ENCODE measurements around the gene TJAP1. TPM values are rescaled to one million over a fixed set of nuclear protein-coding genes. Genes with fewer than 3 reads are reported as not detected.

TJAP1 gene
- total and polyA plus RNA-seq, 3 donors from 2014 or later = 35.4 to 59.1 (median 55.9) TPM

GRCh38 chr6:43445576-43445975 is 31.8 kb upstream of the TJAP1 start:
- Histone ChIP-seq H3K36me3 (ENCODE audit: low read depth, missing control alignments) (no peaks in the 10 kb centered on the region), H3K4me3 (no peak overlapping the region), H3K4me1 (no peaks in the 10 kb centered on the region), H3K9me3 (no peaks in the 10 kb centered on the region), H3K27me3 (no peaks in the 10 kb centered on the region), H3K27ac (no peak overlapping the region)
- intact Hi-C loops (cut with DNase I; ENCODE audit: low total_unique reads) = no loop called here
- TF ChIP-seq CTCF (IDR thresholded peaks at IDR 0.05) (no peak), POLR2A (IDR thresholded peaks at IDR 0.05) (no peak)
- WGBS, 2 donors = 88 to 91% methylated on average over 16 of the region's 16 CpGs
- no peak for DNase-seq

GRCh38 chr6:43447604-43448003 is 29.8 kb upstream of the TJAP1 start:
- no peak for DNase-seq
- intact Hi-C loops (cut with DNase I; ENCODE audit: low total_unique reads) = no loop called here
- Histone ChIP-seq H3K27me3 (no peaks in the 10 kb centered on the region), H3K27ac (no peak overlapping the region), H3K4me1 (no peaks in the 10 kb centered on the region), H3K9me3 (no peaks in the 10 kb centered on the region), H3K4me3 (no peak overlapping the region), H3K36me3 (ENCODE audit: low read depth, missing control alignments) (no peaks in the 10 kb centered on the region)
- WGBS, 2 donors = 94 to 96% methylated on average over 16 of the region's 16 CpGs
- TF ChIP-seq POLR2A (IDR thresholded peaks at IDR 0.05) = no peak
- TF ChIP-seq CTCF (IDR thresholded peaks at IDR 0.05) = no peak

GRCh38 chr6:43448916-43449315 is 28.5 kb upstream of the TJAP1 start:
- no peak for DNase-seq
- whole genome bisulfite sequencing, 2 donors = 82 to 88% methylated on average over 4 of the region's 4 CpGs
- no peak overlapping the region for H3K4me3 ChIP-seq
- no peaks in the 10 kb centered on the region for H3K4me1 ChIP-seq
- H3K27me3 ChIP-seq = no peaks in the 10 kb centered on the region
- no peaks in the 10 kb centered on the region for H3K9me3 ChIP-seq
- no peak for TF ChIP-seq CTCF (IDR thresholded peaks at IDR 0.05)
- no peak for TF ChIP-seq POLR2A (IDR thresholded peaks at IDR 0.05)
- intact Hi-C loops (cut with DNase I; ENCODE audit: low total_unique reads) = no loop called here
- no peak overlapping the region for H3K27ac ChIP-seq
- no peaks in the 10 kb centered on the region for H3K36me3 ChIP-seq (ENCODE audit: low read depth, missing control alignments)

- Histone ChIP-seq H3K4me3 (no peak overlapping the region), H3K27me3 (no peaks in the 10 kb centered on the region), H3K27ac (no peak overlapping the region), H3K36me3 (ENCODE audit: low read depth, missing control alignments) (no peaks in the 10 kb centered on the region), H3K9me3 (no peaks in the 10 kb centered on the region), H3K4me1 (no peaks in the 10 kb centered on the region)
- no peak for DNase-seq
- intact Hi-C loops (cut with DNase I; ENCODE audit: low total_unique reads) = loop anchor here (10.0 kb wide), 1 partner anchor 54 kb away; no protein-coding TSS in a partner anchor
- TF ChIP-seq CTCF (IDR thresholded peaks at IDR 0.05) (no peak), POLR2A (IDR thresholded peaks at IDR 0.05) (no peak)
- WGBS, 2 donors = 91 to 93% methylated on average over 9 to 13 of the region's 13 CpGs
Observed at GRCh38 chr6:43450699-43451131, 26.7 kb upstream of the TJAP1 start.

GRCh38 chr6:43451348-43451747 is 26.0 kb upstream of the TJAP1 start:
- Histone ChIP-seq H3K4me1 (no peaks in the 10 kb centered on the region), H3K4me3 (no peak overlapping the region), H3K27ac (no peak overlapping the region), H3K9me3 (no peaks in the 10 kb centered on the region), H3K36me3 (ENCODE audit: low read depth, missing control alignments) (no peaks in the 10 kb centered on the region), H3K27me3 (no peaks in the 10 kb centered on the region)
- intact Hi-C loops (cut with DNase I; ENCODE audit: low total_unique reads) = loop anchor here (10.0 kb wide), 1 partner anchor 53 kb away; no protein-coding TSS in a partner anchor
- no peak for DNase-seq
- TF ChIP-seq CTCF (IDR thresholded peaks at IDR 0.05) (no peak), POLR2A (IDR thresholded peaks at IDR 0.05) (no peak)
- 82 to 90% methylated on average over 3 to 4 of the region's 4 CpGs for WGBS, 2 donors

All from testis (tissue), 3 donors.